HG03060 (cell line): ENCODE results near the gene RNF151.

Experiments
- ATAC-seq: cut with Tn5 transposase; IDR thresholded peaks from one replicate; pipeline ENCODE4 v1.9.1; 2021; ENCODE audit warnings: low read depth, moderate number of reproducible peaks; ENCODE audit not compliant: unreplicated experiment

The RNF151 gene

DNA sequence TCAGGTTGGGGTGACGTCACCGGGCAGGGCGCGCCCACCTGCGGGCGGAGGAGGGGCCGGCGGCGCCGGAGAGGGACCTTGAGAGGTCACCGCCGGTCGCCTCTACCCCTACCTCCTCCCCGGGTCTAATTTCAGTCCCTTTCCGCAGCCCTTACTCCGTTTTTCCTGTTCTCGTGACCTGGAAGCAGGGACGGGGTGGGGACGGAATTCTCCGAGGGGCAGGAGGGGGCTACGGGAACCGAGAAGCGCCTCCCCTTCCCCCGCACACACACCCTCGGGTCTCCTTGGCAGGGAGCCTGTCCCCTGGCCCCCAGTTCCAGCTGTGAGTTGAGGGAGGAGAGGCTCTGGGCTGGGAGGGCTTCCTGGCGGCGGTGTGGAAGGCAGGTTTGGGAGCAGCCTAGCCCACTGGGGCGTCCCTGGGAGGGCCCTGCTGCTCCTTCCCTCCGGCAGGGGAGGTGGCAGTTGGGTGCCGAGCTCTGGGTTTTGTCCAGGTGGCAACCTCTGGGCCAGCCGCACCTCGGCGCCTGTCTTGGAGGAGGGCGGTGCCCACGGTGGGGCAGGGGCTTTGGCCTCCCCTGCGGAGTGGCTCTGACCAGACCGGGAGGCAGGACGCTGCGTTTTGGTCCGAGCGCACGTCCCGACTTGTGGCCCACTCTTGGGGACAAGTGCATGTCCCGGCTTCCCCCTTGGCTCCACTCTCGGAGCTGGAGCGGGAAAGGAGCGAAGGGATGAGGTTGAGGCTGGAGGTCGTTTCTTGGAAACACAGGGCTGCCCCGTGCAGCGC lies 23.9 kb downstream of the RNF151 start:
- ATAC-seq, result no peak

DNA sequence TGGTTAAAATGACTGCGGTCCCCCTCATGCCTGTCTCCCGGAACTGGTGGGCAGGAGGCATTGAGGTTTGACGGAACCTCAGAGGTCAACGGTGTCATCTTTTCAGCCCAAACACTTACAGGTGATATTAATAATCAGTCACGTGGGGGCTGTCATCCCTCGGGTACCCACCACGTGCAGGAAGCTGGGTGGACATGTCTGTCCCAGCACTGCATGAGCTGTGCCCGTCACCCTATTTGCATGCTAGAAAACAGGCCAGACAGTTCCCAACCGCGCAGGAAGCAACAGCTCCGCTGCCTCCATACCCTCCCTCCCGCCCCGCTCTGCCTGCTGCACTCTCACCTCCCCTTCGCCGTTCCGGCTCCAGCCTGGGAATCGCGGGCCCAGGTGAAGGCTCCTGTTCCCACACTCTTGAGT lies 24.5 kb downstream of the RNF151 start:
- peak; percentile 44 for ATAC-seq

DNA sequence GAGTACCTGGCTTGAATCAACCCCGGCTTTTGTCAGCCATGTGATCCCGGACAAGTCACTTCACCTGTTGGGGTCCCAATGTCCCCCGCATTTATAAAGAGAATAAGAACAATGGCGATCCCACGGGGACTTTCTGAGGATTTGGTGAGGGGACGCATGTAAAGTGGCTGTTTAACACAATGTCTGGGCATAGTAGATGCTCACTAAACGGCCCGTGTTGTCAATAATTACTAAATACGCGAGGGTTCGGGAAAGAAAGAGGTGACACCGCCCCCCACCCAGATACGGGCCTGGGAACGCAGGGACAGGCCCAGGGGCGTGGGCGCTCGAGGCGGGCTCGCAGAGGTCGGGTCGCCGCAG lies 24.9 kb downstream of the RNF151 start:
- no peak for ATAC-seq

DNA sequence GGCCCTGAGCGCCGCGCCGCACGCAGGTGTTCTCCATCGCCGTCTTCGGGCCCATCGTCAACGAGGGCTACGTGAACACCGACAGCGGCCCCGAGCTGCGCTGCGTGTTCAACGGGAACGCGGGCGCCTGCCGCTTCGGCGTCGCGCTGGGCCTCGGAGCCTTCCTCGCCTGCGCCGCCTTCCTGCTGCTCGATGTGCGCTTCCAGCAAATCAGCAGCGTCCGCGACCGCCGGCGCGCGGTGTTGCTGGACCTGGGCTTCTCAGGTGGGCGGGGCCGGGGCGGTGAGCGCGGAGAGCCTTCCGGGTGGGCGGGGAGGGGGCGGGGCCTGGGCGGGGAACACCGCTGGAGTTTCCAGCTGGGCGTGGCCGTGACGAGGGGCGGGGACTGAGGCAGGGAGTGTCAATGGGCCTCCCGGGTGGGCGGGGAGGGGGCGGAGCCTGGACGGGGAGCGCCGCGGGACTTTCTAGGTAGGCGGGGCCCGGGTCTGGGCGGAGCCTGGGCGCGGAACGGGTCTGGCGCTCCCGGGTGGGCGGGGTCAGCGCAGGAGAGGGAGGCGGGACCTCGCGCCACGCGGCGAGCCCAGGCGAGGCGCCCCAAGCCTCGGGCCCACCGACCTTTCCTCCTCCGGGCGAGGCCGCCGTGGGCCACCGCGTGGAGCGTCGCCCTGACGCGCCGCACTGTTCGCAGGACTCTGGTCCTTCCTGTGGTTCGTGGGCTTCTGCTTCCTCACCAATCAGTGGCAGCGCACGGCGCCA lies 25.5 kb downstream of the RNF151 start:
- no peak for ATAC-seq

DNA sequence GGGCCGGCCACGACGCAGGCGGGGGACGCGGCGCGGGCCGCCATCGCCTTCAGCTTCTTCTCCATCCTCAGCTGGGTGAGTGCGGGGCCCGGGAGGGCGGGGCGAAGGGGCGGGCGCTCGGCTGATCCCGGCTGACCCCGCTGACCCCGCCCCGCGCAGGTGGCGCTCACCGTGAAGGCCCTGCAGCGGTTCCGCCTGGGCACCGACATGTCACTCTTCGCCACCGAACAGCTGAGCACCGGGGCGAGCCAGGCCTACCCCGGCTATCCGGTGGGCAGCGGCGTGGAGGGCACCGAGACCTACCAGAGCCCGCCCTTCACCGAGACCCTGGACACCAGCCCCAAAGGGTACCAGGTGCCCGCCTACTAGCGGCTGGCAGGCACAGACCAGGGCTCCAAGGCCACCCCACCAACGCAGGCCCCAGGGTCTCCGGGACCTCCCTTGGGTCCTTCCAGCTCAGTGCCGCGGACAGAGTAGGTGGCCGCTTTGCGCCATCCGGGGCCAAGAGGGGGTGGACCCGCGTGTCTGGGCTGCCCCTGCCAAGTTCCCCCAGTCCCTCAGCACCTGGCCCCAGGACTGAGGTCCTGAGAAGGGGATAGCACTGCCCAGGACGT lies 26.2 kb downstream of the RNF151 start:
- ATAC-seq, result no peak

DNA sequence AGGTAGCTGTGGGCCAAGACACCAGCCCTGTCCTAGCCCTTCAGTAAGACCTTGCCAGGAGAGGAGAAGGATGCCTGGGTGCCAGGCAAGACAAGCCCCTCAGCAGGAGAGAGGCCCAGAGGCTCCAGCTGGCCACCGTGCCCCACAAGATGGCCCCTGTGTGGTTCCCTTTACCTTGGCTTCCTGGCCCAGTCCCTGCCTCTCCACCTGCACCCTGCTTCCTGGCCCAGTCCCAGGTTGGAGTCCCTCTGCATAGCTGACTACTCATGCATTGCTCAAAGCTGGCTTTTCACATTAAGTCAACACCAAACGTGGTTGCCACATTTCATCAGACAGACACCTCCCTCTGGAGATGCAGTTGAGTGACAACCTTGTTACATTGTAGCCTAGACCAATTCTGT lies 27.1 kb downstream of the RNF151 start:
- no peak for ATAC-seq

DNA sequence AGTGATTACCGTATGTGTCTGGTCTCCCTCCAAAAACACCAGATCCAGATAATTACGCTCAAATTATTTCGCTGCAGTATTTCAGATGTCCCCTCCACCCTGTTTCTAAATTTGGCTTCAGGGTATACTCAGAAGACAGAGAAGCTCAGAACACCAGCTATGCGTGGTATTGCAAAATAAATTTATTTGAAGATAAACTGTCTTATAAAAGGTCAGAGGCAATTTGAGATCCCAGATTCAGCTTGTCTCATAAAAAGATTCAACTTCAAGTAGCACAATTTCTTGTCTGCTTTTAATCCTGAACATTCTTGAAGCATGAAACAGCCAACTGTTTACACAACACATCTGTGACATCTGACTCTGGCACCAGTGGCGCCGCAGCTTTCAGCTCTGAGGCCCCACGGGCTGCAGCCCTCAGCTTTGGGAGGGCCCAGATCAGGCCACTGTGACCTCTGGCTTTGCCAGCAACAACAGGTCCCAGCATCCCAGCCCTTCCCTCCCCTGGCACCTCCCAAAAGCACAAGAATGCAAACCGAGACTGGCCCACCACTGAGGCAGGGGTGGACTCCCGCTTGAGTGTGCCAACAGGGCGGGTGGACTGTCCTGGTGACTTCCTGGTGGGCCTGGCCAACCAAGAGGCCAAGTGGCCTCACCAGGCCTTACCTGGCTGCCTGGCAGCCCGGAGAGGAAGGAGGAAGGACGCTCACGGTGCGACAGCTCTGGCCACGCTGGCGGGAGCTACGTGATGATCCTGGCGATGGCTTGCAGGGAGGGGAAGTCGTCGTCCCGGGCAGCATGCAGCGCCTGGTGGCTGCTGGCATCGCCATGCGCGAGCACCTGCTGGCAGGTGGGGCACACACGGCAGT lies 31.1 kb downstream of the RNF151 start:
- no peak for ATAC-seq

DNA sequence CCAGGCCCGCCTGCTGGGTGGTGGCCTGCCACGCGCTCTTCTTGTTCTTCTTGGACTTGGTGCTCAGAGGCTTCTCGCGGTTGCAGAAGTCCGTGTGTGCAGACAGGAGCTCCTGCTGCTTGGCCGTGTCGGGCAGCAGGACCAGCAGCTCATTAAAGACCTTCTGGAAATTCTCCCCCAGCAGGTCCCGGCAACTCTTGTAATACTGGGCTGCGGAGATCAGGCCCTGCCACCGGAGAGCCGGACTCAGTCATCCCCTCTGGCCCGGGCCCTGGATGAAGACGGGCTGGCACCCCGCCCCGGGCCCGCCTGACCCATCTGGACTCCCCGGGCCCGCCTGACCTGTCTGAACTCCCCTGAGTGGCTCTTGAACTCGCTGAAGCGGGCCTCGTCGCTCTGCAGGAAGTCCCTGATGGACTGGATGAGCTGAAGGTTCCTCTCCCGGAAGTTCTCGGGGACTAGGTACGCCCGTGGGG lies 31.7 kb downstream of the RNF151 start:
- no peak for ATAC-seq

DNA sequence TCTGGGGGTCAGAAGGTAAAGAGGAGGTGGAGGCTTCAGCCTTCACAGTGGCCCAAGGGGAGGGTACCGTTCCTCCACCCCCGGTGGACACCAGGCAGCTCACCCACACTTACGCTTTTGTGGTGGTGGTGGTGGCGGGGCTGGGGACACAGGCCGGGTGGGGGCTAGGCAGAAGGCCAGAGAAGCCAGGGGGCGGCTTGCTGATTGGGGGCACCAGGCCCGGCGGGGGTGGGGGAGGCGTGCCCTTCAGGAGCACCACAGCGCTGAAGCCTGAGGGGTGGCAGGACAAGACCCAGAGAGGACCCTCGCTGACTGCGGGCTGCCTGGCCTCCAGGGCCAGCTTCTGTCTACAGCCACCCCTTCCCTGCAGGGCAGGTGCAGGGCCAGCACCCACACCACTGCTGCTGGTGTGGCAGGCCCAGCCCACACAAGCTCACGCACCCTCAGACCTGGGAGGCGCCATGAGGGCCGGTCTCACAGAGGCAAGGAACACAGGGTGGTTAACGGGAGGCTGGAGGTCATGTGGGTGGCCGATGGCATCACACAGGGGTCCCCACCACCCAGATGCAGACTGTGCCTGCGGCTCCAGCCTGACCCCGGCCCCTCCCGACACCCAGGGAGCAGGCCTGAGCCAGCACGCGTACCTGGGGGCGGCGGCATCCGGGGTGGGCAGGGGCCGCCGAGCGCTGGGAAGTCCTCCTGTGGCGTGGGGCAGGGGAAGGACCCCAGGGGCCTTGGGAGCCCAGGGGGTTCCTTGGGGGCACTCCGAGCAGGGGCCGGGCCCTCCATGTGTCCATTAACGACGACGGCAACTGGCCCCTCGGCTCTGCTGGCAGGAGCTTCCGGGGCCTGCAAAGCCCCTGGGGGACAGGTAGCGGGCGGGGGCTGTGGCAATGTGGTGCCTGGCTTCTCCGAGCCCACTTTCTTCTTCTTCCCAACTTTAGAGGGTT lies 32.5 kb downstream of the RNF151 start:
- ATAC-seq, result no peak

DNA sequence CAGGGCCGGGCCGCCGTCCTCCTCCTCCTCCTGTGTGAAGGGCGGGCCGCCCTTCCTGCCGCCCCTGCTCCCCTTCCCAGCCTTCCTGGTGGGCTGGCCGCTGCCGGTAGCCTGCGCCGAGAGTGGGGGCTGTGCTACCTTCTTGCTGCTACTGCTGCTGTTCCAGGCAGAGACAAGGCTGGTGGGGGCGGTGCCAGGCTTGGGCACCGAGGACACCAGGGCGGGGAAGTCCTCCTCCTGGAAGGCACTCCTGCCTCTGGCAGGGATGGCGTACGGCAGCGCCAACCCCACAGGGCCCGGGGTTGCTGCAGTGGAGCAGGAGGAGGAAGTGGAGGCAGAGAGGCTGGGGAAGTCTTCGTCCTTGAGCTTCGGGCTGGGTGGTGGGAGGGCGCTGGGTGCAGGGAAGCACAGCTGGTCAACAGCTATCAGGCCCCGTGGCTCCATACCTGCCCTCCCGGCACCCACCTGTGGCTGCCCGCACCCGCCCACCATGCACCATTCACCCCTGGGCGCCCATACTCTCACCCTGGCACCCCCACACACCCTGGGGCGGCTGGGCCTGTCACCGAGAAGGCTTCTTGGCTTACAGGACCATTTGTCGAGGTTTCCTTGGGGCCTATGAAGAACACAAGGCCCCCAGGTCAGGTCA lies 33.3 kb downstream of the RNF151 start:
- no peak for ATAC-seq

DNA sequence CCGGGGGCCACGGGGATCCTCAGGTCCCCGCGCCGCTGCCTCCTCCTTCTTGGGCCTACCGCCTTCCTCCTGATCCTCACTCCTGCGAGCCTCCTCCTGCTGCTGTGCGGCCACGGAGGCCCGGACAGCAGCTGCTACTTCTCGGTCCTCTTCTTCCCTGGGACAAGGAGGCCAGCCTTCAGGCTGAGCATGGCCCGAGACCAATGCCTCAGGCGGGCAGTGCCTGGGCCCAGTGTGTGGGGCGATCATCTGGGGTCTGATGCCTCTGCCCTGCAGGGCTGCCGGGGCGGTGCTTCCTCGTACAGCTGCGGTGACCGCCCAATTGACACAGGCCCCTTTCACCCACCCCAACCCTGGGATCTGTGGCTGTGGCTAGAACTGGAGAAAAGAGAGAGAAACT lies 34.4 kb downstream of the RNF151 start:
- ATAC-seq, result no peak

DNA sequence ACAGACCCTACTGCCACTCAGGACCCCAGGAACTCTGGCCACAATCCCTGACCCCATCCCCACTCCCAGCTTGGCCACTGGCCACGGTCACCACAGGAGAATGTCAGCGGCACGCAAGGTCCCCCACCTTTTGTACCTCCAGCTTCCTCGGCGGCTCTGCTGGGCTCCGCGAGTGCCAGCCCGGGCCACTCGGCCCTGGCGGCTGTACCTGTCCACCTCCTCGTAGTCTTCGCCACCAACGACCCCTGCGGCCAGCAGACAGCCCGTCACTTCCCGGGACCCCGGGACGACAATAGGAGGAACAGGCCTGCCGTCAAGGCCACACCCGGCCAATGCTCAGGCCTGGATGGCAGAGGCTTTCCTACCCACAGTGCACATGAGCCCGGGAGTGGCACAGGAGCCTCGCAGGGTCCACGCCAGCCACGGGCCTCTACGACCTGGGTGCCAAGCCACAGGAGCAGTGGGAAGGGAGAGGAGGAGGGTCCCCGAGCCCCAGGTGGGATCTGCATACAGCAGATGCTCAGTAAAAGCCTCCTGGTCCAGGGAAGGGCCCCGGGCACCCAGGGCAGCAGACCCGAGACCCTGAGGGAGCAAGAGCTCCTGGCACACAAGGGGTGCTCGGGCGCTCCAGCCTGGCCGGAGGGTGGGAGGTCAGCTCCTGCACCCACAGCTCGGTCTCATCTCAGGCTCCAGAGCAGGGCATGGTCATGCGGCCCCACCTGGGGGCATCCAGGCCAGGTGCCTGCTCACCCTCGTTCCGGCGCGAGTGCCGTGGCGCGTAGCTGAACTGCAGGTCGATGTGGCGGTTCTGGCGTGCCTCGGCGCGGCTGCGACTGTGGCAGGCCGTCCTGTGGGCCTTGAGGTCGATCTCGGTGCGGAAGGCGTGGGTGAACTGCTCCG lies 35.0 kb downstream of the RNF151 start:
- ATAC-seq, result no peak

DNA sequence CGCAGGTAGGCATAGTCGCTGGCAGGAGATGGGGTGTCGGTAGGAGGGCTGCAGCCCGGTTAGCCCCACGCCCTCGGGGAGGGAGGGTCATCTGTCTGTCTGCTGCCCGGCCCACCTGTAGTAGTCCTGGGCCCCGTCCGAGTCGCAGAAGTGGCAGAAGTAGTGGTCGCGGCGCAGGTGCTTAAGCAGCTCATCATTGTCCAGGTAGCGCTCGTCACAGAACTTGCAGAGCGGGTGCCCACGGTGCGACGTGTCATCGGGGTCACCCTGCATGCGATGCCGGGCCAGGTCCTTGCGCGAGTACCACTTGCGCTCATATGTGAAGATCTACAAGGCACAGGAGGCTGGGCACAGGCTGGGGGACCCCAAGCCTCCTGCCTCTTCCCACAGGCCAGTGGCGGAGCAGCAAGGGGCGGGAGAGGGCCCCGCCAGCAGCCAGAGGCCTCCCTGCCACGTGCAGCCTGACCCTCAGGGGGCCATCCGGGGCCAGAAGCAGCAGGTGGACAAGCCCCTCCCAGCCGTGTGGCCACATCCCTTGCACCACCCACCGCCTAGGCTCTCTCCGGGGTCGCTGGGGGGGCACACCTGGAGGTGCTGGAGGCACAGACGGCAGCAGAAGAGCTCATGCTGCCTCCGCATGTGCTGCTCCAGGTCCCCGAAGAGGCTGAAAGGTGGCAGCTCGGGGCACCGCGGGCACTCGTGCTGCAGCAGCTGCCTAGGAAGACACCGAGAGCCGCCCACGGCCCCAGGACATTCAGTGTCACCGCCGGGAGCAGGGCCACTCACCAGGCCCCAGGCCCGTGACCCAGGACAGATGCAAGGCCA lies 36.0 kb downstream of the RNF151 start:
- ATAC-seq, result no peak

DNA sequence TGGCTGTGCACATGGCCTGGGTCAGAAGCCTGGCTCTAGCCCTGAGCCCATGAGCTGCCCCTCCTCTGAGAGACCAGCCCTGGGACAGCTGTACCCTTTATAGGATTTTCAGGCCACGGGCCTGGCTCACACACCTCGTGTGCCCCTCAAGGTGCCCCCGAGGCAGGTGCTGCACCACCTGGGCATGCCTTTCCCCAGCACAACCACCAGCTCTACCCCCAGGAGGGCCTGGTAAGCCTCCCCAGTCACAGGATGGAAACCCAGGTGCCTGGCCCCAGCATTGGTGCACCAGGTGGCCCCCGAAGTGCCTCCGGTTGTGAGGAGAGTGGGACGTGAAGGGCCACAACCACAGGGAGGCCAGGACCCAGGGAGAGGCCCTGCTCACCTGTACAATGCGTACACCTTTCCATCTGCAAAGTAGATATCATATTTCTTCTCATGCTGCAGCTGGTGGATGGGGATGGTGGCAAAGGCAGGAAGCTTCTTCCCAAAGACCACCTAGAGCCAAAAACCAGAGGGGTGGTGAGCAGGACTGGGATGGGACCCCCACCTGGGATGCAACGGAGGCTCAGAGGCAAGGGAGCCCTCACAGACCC lies 36.7 kb downstream of the RNF151 start:
- no peak for ATAC-seq

DNA sequence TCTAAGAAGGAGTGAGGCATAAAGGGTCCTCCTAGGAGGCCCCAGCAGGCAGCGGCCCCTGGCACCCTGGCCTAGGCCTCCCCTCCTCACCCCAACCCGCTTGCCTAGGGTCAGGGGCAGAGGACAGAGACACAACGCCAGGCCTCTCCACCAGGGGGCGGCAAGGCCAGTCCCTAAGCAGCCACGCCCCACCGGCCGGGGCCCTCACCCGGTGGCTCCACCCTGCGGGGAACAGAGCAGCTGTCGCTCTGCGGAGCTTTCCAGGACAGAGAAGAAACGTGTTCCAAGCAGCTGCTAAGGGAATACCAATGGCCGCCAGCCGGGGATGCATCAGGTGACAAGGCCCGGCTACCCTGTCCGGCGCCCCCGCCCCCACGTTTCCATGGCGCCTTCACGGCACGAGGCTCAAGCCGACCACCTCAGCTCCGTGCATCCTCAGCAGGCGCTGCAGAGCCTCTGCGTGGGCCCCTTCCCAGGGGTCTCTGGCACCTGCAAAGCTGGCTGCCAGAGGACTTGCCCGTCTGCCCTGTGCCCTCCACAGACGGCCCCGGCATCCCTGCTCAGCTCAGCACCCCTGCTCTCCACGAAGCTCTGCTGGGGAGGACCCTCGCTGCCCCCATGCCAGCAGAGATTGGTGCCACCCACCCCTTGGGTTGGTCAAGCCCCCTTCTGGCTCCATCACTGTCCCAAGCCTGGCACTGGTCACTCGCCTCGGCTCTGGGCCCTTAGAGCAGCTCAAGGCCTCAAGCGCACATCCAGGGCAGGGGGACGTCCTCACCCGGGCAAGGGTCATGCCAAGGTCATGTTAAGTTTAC lies 37.4 kb downstream of the RNF151 start:
- ATAC-seq, result no peak
